Measurements from ENCODE around the gene TRAPPC3.

GRCh38 chr1:36125129-36125991 is 23.9 kb downstream of the TRAPPC3 start, which contains the start of gene COL8A2:
- TF ChIP-seq CTCF (IDR thresholded peaks at IDR 0.05), result no peak
- peak in 1 of 2 donors; percentile 37 for TF ChIP-seq POLR2A (IDR thresholded peaks at IDR 0.05)
